NOMO-1 treated with DMSO at 0.1 percent for 48 hours (cell line): ENCODE results near the gene UBQLN1.

Source experiments
- DNase-seq: peaks from one replicate; lab custom pipeline; 2025; ENCODE audit not compliant: unreplicated experiment; lab: John Stamatoyannopoulos, UW

The UBQLN1 gene

GRCh38 chr9:83691492-83691891 is 16.3 kb downstream of the UBQLN1 start:
- DNase-seq = no peak

DNA sequence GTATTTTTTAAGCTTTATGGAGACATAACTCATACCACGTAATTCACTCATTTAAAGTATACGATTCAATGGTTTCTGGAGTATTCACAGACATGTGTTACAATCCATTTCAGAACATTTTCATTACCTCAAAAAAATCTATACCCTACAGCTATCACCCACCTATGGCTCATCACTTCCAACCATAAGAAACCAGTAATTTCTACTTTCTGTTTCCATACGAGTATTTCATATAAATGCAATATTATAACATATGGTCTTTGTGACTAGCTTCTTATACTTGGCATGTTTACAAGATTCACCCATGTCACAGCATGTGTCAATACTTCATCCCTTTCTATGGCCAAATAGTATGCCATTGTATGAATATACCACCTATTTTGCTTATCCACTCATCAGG is 18.8 kb downstream of the UBQLN1 start:
- no peak for DNase-seq

DNA sequence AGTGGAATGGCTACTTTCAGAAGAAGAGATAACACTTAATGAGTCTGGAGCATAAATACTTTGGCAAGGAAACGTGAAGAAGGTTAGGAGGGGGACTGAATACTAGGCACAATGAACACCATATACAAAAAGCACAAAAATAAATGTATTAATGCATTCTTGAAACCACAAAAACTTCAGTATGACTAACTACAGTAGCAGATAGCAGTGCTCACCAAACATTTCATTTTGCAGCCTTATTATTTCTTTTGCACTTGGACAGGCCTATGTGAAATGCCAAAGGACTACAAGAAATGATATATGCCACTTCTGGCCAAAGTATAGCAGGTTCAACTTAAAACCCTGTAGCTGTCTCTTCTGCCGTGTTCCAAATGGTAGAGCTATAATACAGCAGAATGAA is 26.3 kb downstream of the UBQLN1 start:
- DNase-seq = no peak

DNA sequence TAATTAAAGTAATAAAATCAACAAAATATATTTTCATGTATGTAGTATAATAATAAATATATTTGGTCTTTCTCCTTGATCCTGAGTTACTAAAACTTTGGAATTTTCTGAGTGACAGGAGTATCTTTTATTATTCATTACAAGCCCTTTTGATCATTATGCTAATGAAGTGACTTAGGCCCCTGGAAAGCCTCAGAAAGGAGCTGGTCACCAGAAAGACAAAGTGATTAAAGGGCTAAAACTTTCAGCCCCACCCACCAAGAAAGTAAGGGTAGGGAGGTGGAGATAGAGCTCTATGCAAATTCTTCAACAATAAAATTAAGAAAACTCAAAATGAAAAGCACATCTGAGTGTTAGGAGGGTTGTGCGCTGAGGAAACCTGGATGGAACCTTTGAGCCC is 27.5 kb downstream of the UBQLN1 start:
- DNase-seq = no peak

DNA sequence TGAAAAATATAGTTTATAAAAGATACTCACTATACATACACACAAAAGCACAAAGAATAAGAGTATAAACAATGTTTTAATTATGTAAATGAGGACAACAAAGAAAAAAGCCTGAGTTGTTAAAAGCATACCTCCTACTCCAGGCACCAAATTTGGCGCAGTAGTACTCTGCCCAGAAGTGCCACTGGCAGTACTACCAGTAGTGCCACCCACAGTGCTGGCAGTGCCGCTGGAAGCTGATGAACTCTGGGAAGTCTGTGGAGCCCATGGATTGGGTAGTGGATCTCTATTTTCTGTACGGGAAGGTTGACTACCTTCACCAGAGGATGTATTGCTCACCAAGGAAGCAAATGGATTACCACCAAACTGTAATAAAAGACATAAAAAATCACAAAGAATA is 30.2 kb downstream of the UBQLN1 start:
- no peak for DNase-seq

DNA sequence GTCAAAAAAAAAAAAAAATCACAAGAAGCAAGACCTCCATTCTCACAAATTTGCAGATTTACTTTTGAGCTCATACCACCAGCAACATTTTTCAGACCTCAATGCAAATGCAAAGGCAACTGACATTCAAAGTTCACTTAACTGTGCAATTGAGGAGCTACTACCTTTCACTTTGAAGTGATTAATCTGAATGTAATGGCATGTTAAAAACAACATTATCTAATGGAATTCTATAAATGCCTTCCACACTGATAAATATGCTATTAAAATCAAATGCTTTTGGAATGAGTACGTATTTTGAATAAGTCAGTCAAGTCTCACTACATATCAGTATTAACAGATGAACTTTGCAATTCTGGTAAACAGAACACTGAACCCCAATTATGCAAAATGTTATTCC is 32.3 kb downstream of the UBQLN1 start:
- DNase-seq = no peak

GRCh38 chr9:83671451-83671850 is 36.3 kb downstream of the UBQLN1 start:
- no peak for DNase-seq

DNA sequence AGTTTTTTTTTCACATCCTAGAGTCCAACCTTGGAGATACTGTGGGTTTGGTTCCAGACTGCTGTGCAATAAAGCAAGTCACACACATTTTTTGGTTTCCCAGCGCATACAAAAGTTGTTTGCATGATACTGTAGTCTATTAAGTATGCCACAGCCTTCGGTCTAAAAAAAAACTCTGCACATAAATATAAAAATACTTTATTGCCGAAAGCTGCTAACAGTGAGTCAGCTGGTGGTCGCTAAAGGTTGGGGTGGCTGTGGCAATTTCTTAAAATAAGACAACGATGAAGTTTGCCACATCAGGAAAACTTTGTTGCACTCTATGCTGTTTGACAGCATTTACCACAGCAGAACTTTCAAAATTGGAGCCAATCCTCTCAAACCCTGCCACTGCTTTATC is 37.4 kb downstream of the UBQLN1 start:
- no peak for DNase-seq

DNA sequence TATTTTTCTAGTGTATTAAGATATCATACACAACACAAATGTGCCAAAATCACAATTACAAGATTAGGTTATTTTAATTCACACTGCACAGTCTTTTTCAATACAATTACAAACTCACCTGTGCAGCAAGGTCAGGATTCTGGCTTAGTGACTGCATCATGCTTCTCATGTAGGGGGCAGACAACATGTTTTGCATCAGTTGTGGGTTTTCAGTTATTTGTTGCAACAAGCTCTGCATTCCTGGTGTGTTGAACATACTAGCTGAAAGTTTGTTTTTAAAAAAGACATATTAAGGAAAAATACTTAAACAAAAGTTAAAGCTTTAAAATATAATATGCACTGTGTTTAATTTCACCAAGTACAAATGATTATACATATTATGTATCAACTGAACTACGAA is 38.7 kb downstream of the UBQLN1 start:
- no peak for DNase-seq

DNA sequence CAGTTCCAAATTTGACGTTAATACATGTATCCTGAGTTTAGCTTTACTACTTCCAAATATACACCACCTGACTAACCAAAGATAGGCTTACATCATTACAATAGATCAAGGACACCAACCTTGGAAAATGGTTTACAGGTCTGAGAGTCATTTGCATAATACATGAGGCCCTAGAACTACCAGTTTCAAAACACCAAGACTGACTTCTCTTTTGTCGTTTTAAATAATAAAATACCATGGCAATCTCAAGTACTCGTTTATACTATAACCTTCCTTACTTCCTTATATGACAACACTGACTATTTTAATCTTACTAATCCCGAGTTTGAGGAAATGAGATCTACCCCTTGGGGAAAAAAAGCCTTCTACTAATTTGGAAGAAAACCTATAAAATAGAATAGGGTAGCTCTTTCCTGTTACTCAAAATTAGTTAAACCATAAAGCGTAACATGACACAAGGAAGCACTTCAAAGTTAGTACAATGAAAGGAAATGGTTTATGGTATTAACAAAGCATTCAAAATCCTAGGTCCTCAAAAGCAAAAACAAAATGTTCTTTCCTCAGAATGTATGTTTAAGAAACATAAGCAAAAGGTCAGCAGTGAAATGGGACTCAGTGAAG is 42.1 kb downstream of the UBQLN1 start:
- DNase-seq = peak; percentile 53

- no peak for DNase-seq
Measured at GRCh38 chr9:83662933-83663332, 44.8 kb downstream of the UBQLN1 start.

- no peak for DNase-seq
Measured at GRCh38 chr9:83656952-83657351, 50.8 kb downstream of the UBQLN1 start.

DNA sequence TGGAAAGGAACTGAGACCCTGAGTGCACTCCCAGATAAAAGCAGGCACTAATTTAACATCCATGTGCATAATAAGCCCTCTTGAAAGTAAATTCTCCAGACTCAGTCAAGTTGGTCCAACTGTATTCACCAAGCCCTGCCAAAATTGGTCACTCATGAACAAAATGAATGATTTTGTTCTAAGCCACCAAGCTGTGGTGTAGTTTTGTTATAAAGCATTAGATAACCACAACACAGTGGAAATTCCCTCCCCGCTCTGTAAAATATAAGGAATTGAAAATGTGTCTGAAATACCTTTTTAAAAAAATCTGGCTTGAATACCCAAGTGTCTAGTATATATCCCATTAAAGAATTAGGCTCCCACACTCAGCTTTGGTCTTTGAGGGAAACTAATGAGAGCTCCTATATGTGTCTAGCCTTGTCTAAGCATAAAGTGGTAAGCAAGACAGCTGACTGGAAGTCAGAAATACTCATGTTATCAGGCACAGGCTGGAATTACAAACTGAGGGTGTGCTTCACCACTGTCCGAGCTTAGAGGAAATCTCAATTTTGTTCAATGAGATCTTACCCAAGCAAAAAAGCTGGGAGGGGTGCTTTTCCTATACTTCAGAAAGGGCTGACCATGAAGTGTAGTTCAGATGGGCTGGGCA is 51.6 kb downstream of the UBQLN1 start:
- no peak for DNase-seq

- DNase-seq = no peak
Measured at GRCh38 chr9:83655433-83655832, 52.3 kb downstream of the UBQLN1 start.

- DNase-seq = no peak
Measured at GRCh38 chr9:83652433-83652832, 55.3 kb downstream of the UBQLN1 start.

DNA sequence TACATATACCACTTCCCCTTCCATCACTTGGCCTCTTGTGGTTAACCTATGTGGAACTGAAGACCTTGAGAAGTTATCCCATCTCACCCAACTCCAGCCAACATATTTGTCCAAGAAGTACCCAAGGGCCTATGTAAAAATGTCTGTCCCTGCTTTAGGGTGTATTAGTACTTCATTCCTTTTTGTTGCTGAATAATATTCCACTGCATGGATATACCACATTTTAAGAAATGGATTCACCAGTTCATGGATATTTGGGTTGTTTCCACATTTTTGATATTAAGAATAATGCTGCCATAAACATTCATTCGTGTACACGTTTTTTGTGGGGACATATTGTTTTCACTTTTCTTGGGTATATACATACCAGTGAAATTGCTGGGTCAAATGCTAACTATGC is 56.2 kb downstream of the UBQLN1 start:
- no peak for DNase-seq

DNA sequence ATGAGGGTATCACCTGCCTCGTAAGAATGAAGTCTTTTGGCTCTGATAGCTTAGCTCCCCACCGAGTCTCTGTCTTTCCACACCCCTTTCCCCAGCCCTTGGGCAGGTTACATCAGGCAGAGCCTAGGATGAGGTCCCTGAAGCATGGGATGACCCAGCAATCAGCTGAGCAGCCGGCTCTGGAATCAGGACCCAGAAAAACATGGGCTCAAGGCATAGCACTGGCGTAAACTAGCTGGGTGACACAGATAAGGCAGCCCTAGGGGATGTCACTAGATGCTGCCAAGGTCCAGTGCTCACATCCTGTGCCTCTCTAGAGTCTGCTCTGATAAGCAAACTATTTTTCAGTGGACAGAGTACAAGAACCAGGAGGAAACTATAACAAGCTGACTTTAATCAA is 58.2 kb downstream of the UBQLN1 start:
- no peak for DNase-seq

GRCh38 chr9:83649080-83649479 is 58.7 kb downstream of the UBQLN1 start:
- peak; percentile 3 for DNase-seq

DNA sequence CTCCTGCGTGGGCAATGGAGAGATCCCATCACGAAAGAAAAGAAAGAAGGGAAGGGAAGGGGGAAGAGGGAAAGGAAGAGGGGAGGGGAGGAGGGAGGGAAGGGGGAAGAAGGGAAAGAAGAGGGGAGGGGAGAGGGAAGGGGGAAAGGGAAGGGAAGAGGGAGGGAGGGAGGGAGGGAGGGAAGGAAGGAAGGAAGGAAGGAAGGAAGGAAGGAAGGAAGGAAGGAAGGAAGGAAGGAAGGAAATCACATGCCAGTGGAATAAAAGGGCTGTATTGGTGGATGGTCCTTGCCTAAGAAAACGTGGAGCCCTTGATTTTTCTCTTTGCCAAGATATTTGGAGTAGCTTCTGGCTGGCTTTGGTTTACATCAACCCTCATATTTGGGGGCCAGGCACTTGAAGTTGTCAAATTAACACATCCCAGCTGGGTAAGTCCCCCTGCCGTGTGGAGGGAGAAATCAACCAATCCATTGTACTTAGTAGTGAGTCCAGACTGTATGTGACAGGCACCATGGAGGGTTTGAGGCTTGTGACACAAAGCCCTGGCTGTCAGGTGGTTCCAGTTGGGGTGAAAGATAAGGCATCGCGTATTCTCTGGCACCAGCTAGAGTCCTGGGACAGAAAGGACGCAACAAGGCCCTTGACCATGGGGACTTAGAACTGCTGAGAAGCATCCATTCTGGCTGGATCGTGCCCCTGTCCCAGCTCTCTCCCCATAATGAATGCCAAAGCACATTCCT is 61.1 kb downstream of the UBQLN1 start:
- no peak for DNase-seq

GRCh38 chr9:83642793-83643192 is 65.0 kb downstream of the UBQLN1 start:
- no peak for DNase-seq

DNA sequence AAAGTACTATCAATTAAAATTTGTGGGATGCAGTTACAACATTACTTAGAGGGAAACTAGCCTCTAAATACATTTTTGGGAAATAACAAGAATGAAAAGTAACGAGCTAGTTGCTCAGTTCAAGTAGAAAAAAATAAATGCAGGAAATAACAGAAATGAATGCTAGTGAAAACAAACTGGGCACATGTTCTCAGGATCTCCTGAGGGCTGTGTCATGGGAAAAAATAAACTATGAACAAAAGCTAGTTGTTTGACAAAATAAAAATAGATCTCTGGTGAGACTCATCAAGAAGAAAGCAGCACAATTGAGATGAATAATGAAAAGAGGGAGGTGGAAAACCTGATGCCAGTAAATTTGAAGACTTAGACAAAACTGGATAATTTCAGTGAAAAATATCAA is 68.5 kb downstream of the UBQLN1 start:
- no peak for DNase-seq

DNA sequence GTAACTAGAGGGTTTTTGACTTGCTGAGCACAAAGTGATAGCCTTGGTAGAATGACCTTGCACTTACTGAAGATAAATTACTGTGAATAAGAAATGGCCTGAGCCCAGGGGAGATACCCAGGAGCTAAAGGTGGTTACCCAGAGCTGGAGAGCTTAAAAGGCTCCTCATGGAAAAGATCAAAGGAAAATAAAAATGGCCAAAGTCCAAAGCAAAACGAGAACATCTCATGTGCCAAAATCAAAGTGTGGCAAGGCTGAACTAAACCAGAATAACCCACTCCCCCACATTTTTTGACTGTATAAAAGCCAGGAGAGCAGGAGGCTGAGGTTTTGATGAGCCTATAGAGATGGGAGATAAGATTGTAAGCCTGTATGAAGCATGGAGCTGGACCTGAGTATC is 70.4 kb downstream of the UBQLN1 start:
- no peak for DNase-seq
